Measurements from ENCODE around the gene AKT2.

DNA sequence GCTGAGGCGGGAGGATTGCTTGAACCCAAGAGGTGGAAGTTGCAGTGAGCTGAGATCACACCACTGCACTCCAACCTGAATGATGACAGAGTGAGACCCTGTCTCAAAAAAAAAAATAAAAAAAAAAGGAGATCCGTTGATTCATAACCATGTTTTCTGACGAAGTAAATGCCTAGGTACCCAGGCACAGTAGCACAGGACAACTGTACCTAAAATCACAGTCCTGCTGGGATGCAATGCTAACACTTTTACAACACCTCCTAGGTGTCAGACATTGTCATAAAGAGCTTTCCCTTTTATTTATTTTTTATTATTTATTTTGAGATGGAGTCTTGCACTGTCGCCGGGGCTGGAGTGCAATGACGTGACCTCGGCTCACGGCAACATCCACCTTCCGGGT, 64.5 kb downstream of the AKT2 start:
- TF ChIP-seq, protein P1, sequence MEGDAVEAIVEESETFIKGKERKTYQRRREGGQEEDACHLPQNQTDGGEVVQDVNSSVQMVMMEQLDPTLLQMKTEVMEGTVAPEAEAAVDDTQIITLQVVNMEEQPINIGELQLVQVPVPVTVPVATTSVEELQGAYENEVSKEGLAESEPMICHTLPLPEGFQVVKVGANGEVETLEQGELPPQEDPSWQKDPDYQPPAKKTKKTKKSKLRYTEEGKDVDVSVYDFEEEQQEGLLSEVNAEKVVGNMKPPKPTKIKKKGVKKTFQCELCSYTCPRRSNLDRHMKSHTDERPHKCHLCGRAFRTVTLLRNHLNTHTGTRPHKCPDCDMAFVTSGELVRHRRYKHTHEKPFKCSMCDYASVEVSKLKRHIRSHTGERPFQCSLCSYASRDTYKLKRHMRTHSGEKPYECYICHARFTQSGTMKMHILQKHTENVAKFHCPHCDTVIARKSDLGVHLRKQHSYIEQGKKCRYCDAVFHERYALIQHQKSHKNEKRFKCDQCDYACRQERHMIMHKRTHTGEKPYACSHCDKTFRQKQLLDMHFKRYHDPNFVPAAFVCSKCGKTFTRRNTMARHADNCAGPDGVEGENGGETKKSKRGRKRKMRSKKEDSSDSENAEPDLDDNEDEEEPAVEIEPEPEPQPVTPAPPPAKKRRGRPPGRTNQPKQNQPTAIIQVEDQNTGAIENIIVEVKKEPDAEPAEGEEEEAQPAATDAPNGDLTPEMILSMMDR (IDR thresholded peaks at IDR 0.05; ENCODE audit: insufficient read depth, low read depth, low read length) = no peak
- no peak for TF ChIP-seq EZH2 (IDR thresholded peaks at IDR 0.05; ENCODE audit: insufficient read depth, low read length)
